DOHH2 (cell line): ENCODE data around the gene TEX2.

Source experiments
- CTCF ChIP-seq: fragments of 200-600 bp; sonication (generic); IDR thresholded peaks from one replicate; pipeline ENCODE4 v1.5.1; 2014; ENCODE audit warnings: antibody characterized with exemption, mild to moderate bottlenecking, low read depth, low read length; ENCODE audit not compliant: poor library complexity, severe bottlenecking
- EZH2phosphoT487 ChIP-seq: fragments of 200-600 bp; sonication (generic); IDR thresholded peaks from 2 replicates; pipeline ENCODE4 v1.6.1; 2017; ENCODE audit warnings: borderline replicate concordance, mild to moderate bottlenecking, antibody characterized with exemption, low read length, moderate library complexity, mixed read lengths

GRCh38 chr17:64145751-64146417 is 117.2 kb downstream of the TEX2 start:
- no peak for TF ChIP-seq CTCF
- TF ChIP-seq EZH2phosphoT487: no peak
